Thyroid gland (tissue), 4 donors: Measurements from ENCODE around the gene CTLA4.

Source experiments
- CTCF ChIP-seq, 6 experiments: fragments of 200-600 bp in 3 of 6; fragments of 450-650 bp in 3 of 6; sonication (generic) in 3 of 6; IDR thresholded peaks; one replicate each; pipeline ENCODE4 v1.5.1; 2016 to 2019; ENCODE audit warnings: antibody characterized with exemption in 6 of 6, mild to moderate bottlenecking in 2 of 6, inconsistent platforms in 1 of 6, moderate library complexity in 1 of 6
- POLR2A ChIP-seq, 2 donors: fragments of 450-650 bp; IDR thresholded peaks; one replicate each; pipeline ENCODE4 v1.6.1; 2017; ENCODE audit warnings: antibody characterized with exemption in 2 of 2, mild to moderate bottlenecking in 2 of 2, moderate library complexity in 1 of 2

DNA sequence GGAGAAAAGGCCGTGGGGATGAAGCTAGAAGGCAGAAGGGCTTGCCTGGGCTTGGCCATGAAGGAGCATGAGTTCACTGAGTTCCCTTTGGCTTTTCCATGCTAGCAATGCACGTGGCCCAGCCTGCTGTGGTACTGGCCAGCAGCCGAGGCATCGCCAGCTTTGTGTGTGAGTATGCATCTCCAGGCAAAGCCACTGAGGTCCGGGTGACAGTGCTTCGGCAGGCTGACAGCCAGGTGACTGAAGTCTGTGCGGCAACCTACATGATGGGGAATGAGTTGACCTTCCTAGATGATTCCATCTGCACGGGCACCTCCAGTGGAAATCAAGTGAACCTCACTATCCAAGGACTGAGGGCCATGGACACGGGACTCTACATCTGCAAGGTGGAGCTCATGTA lies 2.9 kb downstream of the CTLA4 start:
- TF ChIP-seq POLR2A (IDR thresholded peaks at IDR 0.05) (no peak), CTCF (IDR thresholded peaks at IDR 0.05) (no peak)
